NCI-H187 treated with DMSO at 0.1 percent for 48 hours (cell line): ENCODE results near the gene SGCA.

Experiments used
- DNase-seq: peaks from one replicate; lab custom pipeline; 2025; lab: John Stamatoyannopoulos, UW

SGCA gene

GRCh38 chr17:50165867-50166517 lies at the start of gene SGCA:
Gene SGCA, plus strand, starts transcription at chr17:50166005. Its CDS starts 36 bp downstream, at chr17:50166041.
- DNase-seq = no peak

- DNase-seq = no peak
Observed at GRCh38 chr17:50117202-50118051, 48.4 kb upstream of the SGCA start.

DNA sequence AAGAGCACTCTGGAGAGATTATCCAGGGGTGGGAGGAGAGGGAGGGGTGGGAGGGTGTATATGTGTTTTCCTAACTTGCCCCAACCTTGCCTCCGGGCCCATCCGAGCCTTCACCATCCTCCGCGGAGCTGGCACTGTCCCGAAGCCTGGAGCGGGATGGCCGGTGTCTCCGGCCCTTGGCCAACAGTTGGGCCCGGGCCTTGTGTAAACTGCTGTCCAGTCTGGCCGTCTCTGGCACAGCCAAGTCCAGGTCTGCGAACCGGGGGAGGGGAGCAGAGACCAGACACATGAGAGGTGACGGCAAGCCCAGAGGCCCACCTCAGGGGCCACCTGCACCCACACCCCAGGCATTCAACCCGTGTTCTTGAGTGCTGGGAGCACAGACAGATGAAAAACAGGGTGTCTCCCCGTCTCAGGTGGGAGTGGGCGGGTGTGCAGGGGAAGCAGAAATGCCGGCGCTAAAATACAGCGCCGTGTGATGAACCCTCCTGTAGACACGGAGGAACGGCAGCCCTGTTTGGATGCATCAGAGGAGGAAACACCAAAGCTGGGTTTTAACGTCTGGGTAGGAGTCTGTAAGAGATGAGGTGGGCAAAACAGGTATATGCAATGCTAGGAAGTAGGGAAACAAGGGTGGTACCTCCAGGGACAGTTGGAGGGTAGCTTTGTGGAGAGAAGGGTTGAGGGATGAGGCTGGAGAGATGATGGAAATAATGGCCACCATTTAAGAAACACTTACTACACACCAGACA lies 47.6 kb upstream of the SGCA start:
- DNase-seq = no peak

- no peak for DNase-seq
Observed at GRCh38 chr17:50118828-50119218, 47.0 kb upstream of the SGCA start.

- no peak for DNase-seq
Observed at GRCh38 chr17:50120475-50121253, 45.1 kb upstream of the SGCA start.

- DNase-seq = no peak
Observed at GRCh38 chr17:50122945-50123344, 42.9 kb upstream of the SGCA start.

DNA sequence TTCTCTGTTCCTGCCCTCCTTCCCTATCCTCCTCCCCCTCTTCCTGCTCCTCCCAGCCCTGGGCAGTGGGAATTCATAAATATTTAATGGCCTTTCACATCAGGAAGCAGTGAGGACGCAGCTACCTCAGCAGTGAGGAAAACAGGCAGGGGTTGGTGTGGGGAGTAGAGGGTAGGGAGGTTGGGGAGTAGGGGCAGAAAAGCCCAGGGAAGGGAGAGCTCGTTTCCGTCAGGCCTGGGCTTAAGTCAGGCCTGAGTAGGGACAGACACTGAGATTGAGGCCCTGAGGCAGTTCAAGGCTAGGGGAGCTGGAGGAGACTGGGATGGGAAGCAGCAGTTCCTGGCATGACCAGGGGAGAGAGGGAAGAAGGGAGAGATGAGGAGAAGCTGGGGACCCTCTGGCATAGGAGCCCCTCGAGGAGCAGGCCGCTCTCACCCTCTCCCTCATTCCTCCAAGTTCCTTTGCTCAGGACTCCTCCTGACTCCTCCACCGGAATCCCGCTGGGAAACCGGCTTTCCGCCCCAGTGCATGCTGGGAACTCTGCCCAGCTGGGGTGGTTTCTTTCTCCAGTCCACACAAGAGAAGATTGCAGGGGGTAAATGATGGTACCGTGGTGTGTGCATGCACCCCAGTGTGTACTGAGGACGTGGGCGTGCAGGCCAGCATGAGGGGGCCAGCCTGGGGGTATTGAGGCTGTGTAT lies 42.0 kb upstream of the SGCA start:
- DNase-seq = no peak

GRCh38 chr17:50125420-50125997 lies 40.3 kb upstream of the SGCA start:
- DNase-seq = no peak

GRCh38 chr17:50127697-50128361 lies 38.0 kb upstream of the SGCA start:
- DNase-seq = no peak

DNA sequence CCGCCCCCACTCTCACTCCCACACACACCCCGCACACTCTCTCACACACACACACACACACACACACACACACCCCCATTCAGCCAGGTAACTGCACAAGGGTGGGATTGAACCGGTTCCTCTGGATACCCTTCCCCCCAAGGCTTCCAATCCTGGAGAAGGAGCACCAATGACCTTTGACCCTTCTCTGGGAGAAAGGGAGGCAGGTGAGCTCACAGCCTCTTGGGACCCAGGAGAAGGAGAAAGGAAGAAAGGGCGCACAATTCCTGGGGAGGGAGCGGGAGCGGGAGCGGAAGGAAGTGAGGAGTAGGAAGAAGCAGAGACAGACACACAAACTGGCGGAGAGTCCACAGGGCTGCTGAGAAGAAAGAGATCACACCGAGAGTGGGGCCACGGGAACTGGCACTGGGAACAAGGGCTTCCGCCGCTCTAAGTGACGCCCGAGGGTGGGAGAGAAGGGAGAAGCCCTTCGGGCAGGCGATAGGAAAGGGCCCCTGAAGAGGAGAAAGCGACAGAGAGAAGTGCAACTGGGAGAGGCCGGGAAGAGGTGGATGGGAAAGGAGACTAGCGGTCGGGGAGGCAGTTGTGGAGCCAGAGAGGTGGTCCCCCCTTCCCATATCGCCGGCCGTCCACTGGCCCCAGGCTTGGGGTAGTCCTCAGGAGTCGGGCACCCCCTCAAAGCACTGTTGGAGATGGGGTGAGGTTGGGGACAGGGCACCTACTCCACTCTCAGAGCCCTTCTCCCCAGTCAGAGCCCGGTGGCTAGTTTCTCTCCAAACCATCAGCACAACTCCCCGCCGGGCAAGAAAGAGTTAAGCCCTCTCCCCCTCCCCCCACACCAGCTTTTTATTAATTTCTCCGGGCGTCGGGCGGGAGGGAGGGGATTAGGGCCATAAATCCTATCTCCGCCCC lies 37.1 kb upstream of the SGCA start:
- no peak for DNase-seq

DNA sequence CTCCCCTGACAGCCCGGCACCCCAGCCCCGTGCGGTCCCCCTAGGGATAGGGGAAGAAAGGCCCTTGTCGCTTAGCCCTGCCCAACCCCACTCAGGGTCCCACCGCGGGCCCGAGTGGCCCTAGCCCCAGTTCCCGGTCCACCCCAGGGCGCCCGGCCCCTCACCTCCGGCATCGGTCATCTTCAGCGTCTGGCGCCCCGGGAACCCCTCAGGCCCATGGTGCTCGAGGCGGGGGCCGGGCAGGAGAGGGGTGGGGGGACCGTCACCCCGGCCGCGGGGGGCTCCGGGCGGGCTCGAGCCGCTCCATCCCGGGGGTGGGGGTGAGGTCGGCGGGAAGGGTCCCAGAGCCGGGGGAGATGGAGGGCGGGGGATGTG lies 36.5 kb upstream of the SGCA start:
- no peak for DNase-seq

DNA sequence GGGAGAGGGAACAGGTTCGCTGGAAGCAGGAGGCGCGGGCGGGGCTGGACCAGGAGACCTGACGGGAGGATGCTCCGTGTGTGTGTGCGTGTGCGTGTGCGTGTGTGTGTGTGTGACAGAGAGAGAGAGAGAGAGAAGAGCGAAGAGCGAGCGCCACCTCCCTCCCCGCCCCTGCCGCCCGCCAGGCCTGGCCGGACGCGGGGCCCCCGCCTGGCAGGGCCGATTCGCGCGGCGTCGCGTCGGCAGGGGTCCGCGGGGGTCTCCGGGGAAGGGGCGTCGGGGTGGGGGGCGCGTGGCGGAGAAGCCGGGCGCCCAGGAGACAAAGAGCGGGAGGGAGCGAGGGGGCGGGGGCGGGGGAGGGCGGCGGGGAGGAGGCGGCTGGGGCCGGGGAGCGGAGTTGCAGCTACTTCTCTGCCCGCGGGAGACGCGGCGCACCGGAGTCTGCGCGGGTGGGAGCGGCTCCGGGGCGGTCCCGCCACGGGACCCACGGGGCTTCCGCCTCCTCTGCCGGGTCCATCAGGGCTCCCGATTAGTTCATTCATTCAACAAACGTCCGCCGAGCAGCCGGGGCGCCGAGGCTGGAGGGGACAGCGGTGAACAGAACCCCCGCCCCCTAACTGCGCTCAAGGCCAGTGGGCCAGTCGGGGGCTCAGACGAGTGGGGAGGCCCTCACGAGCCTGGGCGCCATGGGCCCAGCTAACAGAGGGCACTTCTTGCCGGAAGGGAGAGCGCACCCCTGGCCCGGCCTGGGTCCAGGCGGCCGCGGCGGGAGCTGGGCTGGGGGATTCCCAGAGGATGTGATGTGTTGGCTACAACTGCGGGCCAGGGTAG lies 35.9 kb upstream of the SGCA start, which contains the start of gene SAMD14:
SAMD14 (minus strand) TSS at position 433 of the 831 bp plus-strand sequence. CDS start 5,201 bp downstream, outside the sequence.
- DNase-seq = no peak

DNA sequence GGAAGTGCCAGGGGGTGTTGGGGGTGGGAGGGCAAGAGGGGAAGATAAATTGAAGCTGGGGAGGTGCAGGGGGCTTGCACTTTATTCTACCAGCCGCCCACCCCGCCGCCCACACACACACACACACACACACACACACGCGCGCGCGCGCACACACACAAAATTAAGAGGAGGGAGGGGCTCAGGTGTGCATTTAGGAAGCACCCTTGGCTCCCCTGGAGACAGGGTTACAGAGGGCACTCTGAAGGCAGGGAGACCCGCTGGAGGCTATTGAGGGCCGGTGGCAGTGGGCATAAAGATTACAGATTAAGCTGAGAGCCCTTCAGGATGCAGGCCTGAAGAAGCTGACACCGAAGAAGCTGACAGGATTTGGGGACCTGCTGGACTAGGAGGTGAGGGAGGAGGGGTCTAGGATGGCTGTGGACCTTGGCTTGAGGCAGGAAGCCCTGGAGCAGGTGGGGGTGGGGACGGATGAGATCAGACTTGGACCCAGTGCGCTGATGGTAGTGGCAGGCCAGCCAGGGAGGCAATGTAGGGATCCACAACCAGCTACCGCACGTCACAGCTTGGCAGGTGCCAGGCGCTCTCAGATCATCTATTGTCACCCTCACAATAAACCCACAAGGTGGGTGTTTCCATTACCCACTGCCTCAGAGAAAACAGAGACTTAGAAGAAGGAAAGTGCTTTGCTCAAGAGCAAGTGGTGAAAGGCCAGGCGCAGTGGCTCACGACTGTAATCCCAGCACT lies 35.1 kb upstream of the SGCA start:
- DNase-seq = no peak

- DNase-seq = no peak
Observed at GRCh38 chr17:50132104-50132794, 33.6 kb upstream of the SGCA start.

DNA sequence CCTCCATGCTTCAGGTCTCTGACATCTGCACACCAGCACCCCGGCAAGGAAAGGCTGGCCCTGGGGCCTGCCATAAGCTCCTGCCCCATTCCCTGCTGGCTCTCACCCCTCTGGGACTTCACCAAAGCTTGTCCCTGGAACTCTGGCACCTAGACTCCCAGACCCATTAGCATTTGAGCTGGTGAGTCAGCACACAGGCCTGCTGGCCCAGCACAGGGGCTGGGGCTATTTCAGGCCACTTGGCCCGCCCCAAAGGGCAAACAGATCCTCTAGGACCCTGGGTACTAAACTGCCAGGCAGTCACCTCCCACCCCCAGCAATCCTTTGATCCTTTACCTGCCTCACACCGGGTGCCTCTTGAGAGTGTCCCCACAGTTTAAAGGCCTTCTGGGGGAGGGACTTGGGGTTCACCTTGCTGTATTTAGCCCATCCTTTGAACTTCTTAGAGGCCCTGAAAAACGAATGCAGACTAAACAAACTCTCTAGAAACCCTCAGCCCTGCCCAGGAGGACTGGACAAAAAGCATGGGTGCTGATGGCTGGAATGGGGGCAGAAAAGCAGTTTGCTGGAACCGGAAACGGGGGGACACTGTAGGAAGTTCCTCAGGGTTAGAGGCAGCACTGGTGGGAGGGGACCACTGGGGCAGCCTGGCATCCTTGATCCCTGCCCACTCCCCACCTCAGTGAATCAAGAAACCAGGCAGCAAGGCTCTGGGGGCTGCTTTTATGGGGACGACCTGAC lies 32.6 kb upstream of the SGCA start:
- no peak for DNase-seq

DNA sequence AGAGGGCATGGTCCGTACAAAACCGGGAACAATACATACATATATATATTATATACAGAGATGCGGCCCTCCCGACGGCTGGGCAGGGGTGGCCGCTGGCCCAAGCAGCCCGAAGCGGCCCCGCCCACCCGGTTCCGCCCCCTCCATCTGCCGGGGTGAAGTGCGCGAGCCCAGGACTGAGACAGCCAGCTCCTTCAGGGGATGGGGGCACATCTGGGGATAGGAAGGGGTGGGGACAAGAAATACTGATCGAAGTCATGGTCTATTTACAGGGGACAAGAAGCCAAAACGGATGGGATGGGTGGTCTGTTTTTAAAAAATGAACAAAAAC lies 32.1 kb upstream of the SGCA start:
- no peak for DNase-seq
